ENCODE results near the gene LRP1.

Gene LRP1

GRCh38 chr12:57210461-57210860 is 82.2 kb downstream of the LRP1 start:
- Histone ChIP-seq H3K9me3 (ENCODE audit: control insufficient read depth, insufficient read depth, low read length) (no peaks in the 10 kb centered on the region), H3K9me2 (replicated peaks; ENCODE audit: control insufficient read depth, low read length) (no peaks in the 10 kb centered on the region), H3K4me2 (ENCODE audit: low read length) (no peak overlapping the region), H3K27me3 (ENCODE audit: control insufficient read depth, low read length) (no peaks in the 10 kb centered on the region), H3K79me2 (ENCODE audit: control insufficient read depth, low read length) (no peaks in the 10 kb centered on the region), H3F3A (ENCODE audit: control insufficient read depth, insufficient read depth) (peaks cover 4% of the 10 kb centered on the region), H3K27ac (ENCODE audit: low read depth, low read length) (no peak overlapping the region), H3K4me1 (ENCODE audit: control insufficient read depth, low read length) (peaks cover 32% of the 10 kb centered on the region), H4K20me1 (ENCODE audit: control insufficient read depth, insufficient read depth, low read depth, low read length) (no peaks in the 10 kb centered on the region; the same call in 1 of the 2 replicates), H3K4me3 (ENCODE audit: low read length) (no peak overlapping the region), H3K36me3 (ENCODE audit: control insufficient read depth, low read length) (no peaks in the 10 kb centered on the region)
- TF ChIP-seq EZH2phosphoT487 (IDR thresholded peaks at IDR 0.05; ENCODE audit: borderline replicate concordance, low read length) = no peak
- TF ChIP-seq CTCF (IDR thresholded peaks at IDR 0.05; ENCODE audit: low read depth, low read length, poor library complexity, severe bottlenecking) = no peak

- no peaks in the 10 kb centered on the region for H3K79me2 ChIP-seq (ENCODE audit: control insufficient read depth, low read length)
- H3K4me2 ChIP-seq (ENCODE audit: low read length) = no peak overlapping the region
- H3F3A ChIP-seq (ENCODE audit: control insufficient read depth, insufficient read depth) = peaks cover 10% of the 10 kb centered on the region
- H3K27me3 ChIP-seq (ENCODE audit: control insufficient read depth, low read length) = no peaks in the 10 kb centered on the region
- H3K4me1 ChIP-seq (ENCODE audit: control insufficient read depth, low read length) = peaks cover 38% of the 10 kb centered on the region
- H4K20me1 ChIP-seq (ENCODE audit: control insufficient read depth, insufficient read depth, low read depth, low read length) = no peaks in the 10 kb centered on the region; the same call in 1 of the 2 replicates
- no peaks in the 10 kb centered on the region for H3K36me3 ChIP-seq (ENCODE audit: control insufficient read depth, low read length)
- no peaks in the 10 kb centered on the region for H3K9me2 ChIP-seq (replicated peaks; ENCODE audit: control insufficient read depth, low read length)
- H3K27ac ChIP-seq (ENCODE audit: low read depth, low read length) = no peak overlapping the region
- no peak for TF ChIP-seq EZH2phosphoT487 (IDR thresholded peaks at IDR 0.05; ENCODE audit: borderline replicate concordance, low read length)
- no peak for TF ChIP-seq CTCF (IDR thresholded peaks at IDR 0.05; ENCODE audit: low read depth, low read length, poor library complexity, severe bottlenecking)
- H3K4me3 ChIP-seq (ENCODE audit: low read length) = no peak overlapping the region
- no peaks in the 10 kb centered on the region for H3K9me3 ChIP-seq (ENCODE audit: control insufficient read depth, insufficient read depth, low read length)
These were observed 82.8 kb downstream of the LRP1 start for GRCh38 chr12:57210926-57211692.

- no peaks in the 10 kb centered on the region for H3K9me2 ChIP-seq (replicated peaks; ENCODE audit: control insufficient read depth, low read length)
- no peaks in the 10 kb centered on the region for H3K27me3 ChIP-seq (ENCODE audit: control insufficient read depth, low read length)
- H3K79me2 ChIP-seq (ENCODE audit: control insufficient read depth, low read length) = peaks cover 3% of the 10 kb centered on the region
- peaks cover 42% of the 10 kb centered on the region for H3K4me1 ChIP-seq (ENCODE audit: control insufficient read depth, low read length)
- no peaks in the 10 kb centered on the region for H3K36me3 ChIP-seq (ENCODE audit: control insufficient read depth, low read length)
- H3K27ac ChIP-seq (ENCODE audit: low read depth, low read length) = no peak overlapping the region
- TF ChIP-seq CTCF (IDR thresholded peaks at IDR 0.05; ENCODE audit: low read depth, low read length, poor library complexity, severe bottlenecking) (no peak), EZH2phosphoT487 (IDR thresholded peaks at IDR 0.05; ENCODE audit: borderline replicate concordance, low read length) (no peak)
- H3F3A ChIP-seq (ENCODE audit: control insufficient read depth, insufficient read depth) = peaks cover 12% of the 10 kb centered on the region
- H3K4me3 ChIP-seq (ENCODE audit: low read length) = no peak overlapping the region
- H4K20me1 ChIP-seq (ENCODE audit: control insufficient read depth, insufficient read depth, low read depth, low read length) = no peaks in the 10 kb centered on the region; the same call in 1 of the 2 replicates
- H3K9me3 ChIP-seq (ENCODE audit: control insufficient read depth, insufficient read depth, low read length) = no peaks in the 10 kb centered on the region
- H3K4me2 ChIP-seq (ENCODE audit: low read length) = no peak overlapping the region
These were observed 83.8 kb downstream of the LRP1 start for GRCh38 chr12:57211791-57212700.

Measured in DOHH2 (cell line).